MV-4-11 (cell line): ENCODE measurements around the gene PRKG1.
A peak's percentile ranks its signal among the peaks of the same experiment; 100 is the strongest.
"Not testable (repeated sequence)": the region's sequence is repeated elsewhere in the genome, so short reads cannot be mapped to it uniquely, and the experiment has no call there.

Source experiments
- DNase-seq: peaks from one replicate; lab custom pipeline; 2025; lab: John Stamatoyannopoulos, UW

Gene PRKG1

DNA sequence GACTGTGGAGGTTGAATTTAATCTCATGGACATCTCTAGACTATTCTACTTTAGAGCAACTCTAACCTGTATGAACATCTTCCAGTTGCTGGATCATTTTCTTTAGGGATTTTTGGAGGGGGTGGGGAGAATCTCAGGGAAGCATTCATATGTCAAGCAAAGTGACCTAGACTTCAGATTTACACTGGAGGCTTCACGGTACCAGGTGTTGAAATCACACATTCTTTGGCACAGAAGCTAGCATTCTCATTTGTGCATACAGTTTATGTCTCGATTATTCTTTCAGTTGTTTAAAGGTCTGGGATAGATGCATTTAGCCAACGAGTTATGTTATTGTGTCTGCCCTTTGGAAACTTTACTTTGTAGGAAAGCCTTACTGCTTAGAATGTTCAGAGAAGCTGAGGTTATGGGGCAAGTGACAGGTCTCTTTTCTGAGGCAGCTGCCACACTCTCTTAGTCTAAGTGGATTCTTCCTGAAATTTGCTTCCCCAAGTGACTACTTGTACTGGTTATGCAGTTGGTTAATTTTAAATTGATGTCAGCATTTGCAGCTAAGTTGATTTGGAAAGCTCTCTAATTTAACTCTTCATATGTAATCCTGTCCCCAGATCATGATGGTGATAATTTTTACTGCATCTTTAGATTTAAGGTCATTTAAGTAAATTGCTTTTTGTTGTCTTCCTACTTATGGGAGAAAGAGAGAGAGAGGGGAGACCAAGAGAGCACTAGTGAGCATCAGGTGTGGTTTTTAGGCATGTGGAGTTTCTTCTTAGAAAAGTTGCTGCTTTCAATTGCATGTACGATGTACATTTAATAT, 153.8 kb downstream of the PRKG1 start:
- no peak for DNase-seq

GRCh38 chr10:51228714-51229100, 154.4 kb downstream of the PRKG1 start:
- DNase-seq = no peak

DNA sequence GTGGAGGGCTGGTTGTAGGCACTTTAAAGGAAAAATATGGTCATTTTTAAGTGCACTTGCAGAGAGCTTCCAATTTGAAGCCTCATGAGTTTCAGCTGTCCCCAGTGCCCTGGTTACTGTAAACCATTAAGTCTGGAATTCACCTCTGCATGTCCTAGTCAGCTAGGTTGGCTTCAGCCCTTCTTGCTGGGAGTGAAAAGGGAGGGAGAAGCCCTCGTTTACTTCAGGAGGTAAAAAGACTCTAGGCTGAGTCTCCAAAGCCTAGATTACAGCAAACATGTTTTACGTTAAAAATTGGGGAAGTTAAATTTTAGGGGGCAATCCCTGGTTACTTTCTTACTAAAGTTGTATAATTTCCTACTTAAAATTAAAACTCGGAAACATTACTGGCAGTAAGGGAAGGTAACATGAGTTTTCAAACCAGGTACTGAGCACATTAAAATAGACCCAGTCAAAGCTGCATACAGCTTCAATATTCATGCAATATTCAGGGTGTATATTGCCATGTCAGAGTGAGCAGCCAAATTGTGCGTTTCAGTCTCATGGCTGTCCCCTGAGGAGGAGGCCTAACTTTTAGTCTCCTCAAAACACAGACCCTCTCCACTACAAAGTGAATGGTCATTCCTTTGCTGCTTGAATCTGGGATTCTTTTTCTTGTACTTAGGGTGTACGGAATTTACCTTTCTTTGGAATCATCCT, 156.7 kb downstream of the PRKG1 start:
- no peak for DNase-seq

GRCh38 chr10:51231754-51232153, 157.5 kb downstream of the PRKG1 start:
- DNase-seq = no peak

GRCh38 chr10:51233337-51234100, 159.2 kb downstream of the PRKG1 start:
- no peak for DNase-seq

- DNase-seq = no peak
These were observed 161.6 kb downstream of the PRKG1 start for GRCh38 chr10:51235865-51236264.

DNA sequence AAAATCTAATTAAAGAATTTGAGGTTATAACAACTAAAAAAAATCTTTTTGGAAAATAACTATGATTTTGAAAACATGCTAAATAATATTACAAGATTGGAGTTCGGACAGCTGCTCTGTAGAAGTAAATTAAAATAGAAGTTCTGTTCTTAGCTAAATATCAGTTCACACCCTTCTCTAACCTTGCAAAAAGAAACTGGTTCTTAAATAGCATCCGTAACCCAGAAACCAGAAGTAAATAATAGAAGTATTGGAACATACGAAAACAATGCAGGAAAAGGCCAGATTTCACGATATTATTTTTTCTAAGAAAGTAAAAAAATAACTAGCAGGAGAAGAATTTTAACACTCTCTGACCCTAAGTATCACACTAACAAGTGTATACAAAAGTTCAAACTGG, 164.7 kb downstream of the PRKG1 start:
- DNase-seq = no peak

- no peak for DNase-seq
These were observed 167.2 kb downstream of the PRKG1 start for GRCh38 chr10:51241461-51241860.

- no peak for DNase-seq
These were observed 168.1 kb downstream of the PRKG1 start for GRCh38 chr10:51242393-51242792.

DNA sequence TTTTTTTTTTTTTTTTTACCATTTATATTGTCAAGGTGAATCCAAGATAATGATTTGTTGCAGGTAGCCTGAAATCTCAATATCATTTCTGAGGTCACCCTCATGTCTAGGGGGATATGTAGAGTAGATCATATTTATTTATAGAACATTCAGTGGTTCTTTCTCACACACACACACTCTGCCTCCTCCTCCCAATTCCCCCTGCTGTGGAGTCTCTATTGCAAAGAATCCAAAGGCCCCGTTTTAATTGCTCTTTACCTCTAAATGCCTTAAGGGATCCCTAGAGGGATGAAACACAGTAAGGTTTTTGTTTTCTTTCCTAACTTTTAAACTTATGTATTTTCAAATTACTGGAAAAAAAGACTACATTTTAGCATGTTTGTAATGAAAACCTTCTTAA, 170.0 kb downstream of the PRKG1 start:
- no peak for DNase-seq

DNA sequence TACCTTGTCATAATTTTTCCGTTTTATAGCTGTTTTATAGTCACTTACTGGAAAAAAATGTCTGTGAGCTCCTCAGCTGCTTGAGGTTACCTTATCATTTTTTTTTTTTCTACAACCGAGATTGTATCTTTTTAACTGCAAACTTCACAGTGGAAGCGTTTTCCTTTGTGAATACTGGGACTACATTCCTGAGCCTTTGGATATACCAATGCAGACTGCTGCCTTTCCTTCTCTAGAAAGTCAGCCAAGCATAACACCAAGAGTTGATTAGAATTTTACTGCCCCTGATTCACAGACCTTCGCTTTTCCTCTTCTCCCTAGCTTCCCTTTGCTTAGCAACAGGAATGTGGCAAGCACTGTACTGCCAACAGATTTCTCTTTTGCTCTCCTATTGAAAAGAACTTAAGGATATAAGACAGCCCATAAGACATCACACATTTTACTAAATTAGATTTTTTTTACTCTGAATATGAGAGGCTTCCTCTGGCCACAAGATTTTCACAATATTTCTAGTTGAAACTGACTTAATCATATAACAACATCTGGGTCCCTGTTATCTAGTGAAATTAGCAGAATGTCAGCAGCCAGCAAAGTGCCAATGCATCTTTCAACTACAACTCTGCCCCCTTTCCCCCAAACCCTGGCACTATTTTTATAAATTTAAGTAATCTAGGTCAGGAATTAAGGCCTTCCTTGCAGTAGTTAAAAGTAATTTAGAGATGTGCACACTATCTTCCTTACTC, 170.6 kb downstream of the PRKG1 start:
- DNase-seq = no peak

DNA sequence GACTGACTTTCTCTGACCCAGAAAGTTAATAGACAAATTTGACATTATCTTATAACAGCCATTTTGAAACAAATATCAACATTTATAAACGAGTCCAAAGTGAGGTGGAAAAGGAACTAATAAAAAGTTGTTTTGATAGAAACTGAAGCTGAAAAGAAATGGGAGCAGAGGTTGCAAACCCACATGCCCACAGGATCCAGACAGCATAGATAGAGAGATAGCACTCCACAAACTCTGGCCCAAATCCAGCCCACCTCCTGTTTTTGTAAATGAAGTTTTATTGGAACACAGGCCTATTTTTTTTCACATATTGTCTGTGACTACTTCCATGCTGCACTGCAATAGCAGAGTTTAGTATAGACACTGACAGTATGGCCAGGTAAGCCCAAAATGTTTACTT, 171.9 kb downstream of the PRKG1 start:
- no peak for DNase-seq

DNA sequence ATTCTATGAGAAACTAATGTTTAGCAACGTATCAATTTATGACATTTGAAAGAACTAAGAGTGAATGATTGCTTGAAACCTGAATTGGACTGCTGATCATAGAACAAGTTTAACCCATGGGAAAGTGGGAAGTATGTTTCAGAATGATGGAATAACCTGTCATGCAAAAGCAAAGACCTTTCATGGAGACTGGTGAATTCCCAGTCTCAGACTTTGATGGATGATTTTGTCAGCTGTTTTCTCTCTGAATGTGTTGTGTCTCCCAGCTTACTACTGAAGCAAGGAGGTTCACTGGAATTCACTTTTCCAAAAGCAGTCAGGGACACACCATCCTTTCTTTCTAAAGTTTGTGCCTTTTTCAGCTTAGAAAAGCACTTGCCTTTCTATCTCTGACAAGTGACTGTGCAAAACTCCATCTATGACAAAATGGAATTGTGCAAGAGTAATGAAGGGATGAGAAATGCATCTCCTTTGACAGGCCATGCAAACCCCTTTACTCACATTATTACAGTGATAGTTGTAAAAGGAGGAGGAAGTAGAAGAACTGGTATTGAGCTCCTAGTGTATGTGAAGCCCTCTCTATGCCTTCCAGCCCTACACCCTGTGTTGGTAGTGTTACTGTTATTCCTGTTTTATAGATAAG, 176.1 kb downstream of the PRKG1 start:
- DNase-seq = no peak

DNA sequence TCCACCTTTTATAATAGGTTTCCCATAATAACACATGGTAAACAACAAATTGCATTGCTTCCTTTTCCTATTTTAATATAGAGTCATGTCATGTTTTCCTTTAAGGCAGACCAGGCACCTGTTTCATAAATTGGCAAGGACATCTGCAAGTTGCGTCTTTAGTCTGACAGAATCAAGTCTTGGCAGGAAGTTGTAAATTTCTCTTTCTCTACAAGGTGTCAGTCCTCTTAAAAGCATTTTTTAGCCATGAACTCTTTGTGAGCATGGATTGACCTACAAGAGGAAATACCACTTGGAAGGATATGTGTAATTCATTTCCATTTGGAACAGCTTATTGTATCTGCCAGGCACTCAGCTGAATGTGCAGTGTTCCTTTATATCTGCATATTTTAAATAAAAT, 176.8 kb downstream of the PRKG1 start:
- DNase-seq = no peak

- DNase-seq = no peak
These were observed 181.1 kb downstream of the PRKG1 start for GRCh38 chr10:51255381-51255780.

GRCh38 chr10:51257511-51258248, 183.4 kb downstream of the PRKG1 start:
- no peak for DNase-seq

- DNase-seq = no peak
These were observed 186.1 kb downstream of the PRKG1 start for GRCh38 chr10:51260376-51260775.

GRCh38 chr10:51266496-51266895, 192.2 kb downstream of the PRKG1 start:
- no peak for DNase-seq

- not testable (repeated sequence) for DNase-seq
These were observed 193.8 kb downstream of the PRKG1 start for GRCh38 chr10:51267980-51268570.

DNA sequence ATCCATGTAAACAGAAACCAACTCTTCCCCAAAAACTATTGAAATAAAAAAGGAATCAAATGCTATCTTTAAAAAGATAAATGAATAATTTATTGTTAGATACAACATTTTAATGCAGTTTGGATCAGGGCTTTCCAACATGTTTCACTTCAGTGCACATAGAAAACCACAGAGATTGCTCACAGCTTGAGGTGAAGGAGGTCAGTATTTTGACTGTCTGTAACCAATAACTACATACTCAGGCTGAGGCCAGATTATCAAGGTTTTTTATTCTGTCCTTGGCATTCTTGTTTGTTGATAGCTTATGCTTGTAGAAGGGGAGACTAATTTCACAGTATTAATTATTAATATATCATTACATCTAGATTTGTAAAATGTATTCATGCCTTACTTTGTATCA, 195.5 kb downstream of the PRKG1 start:
- DNase-seq = peak; percentile 6
